Measurements from ENCODE around the gene MCC. TPM values are rescaled to one million over a fixed set of nuclear protein-coding genes. Genes with fewer than 3 reads are reported as not detected.
A peak's percentile ranks its signal among the peaks of the same experiment; 100 is the strongest.

Gene MCC
- total RNA-seq, 2 experiments from 2014 or later: 0.25 TPM; not detected in 1

- Histone ChIP-seq H3K4me3 (ENCODE audit: low read depth, low read length, poor library complexity, severe bottlenecking) (peak overlapping the region; percentile 92), H3K36me3 (ENCODE audit: insufficient read depth, low read length) (peaks cover 50% of the 10 kb centered on the region), H3K9me2 (ENCODE audit: insufficient read depth, low read length) (no peaks in the 10 kb centered on the region), H3K79me2 (ENCODE audit: insufficient read depth, low read depth, low read length) (peaks cover 70% of the 10 kb centered on the region), H4K20me1 (ENCODE audit: insufficient read depth, low read length) (peaks cover 15% of the 10 kb centered on the region), H3K9me3 (ENCODE audit: low read length) (no peaks in the 10 kb centered on the region), H3K4me1 (ENCODE audit: insufficient read depth, low read length, poor library complexity, severe bottlenecking) (peaks cover 36% of the 10 kb centered on the region), H3K27ac (ENCODE audit: low read depth, low read length, poor library complexity, severe bottlenecking) (no peak overlapping the region), H2AFZ (ENCODE audit: low read length) (no peak overlapping the region), H3K4me2 (ENCODE audit: low read length) (peak overlapping the region; percentile 92)
- ChIA-PET POLR2A (interaction anchor here (0.6 to 2.1 kb wide), 10 partner anchors 8 to 495 kb away, joined by 3 to 9 read pairs (median 5); partner anchors contain the start of genes REEP5 and SRP19), CTCF (ENCODE audit: unreplicated experiment) (no interaction called here)
- intact Hi-C loops (cut with micrococcal nuclease; ENCODE audit: unreplicated experiment): loop anchor here (5.0 kb wide), 1 partner anchor 543 kb away; no protein-coding TSS in a partner anchor
- TF ChIP-seq EZH2phosphoT487 (IDR thresholded peaks at IDR 0.05; ENCODE audit: borderline replicate concordance, low read depth, low read length): no peak
- no peak for TF ChIP-seq CTCF (conservative IDR thresholded peaks at IDR 0.05; ENCODE audit: low read length)
- no TSS peak for BruUV-seq (replicated peaks)
- DNase-seq (ENCODE audit: low spot score): no peak
Observed at GRCh38 chr5:112978836-112979235, 509.4 kb downstream of the MCC start.

GRCh38 chr5:112977440-112977861 lies 510.8 kb downstream of the MCC start:
- H3K79me2 ChIP-seq (ENCODE audit: insufficient read depth, low read depth, low read length): peaks cover 56% of the 10 kb centered on the region
- H2AFZ ChIP-seq (ENCODE audit: low read length): peak overlapping the region; percentile 40; the same call in 1 of the 2 replicates
- H4K20me1 ChIP-seq (ENCODE audit: insufficient read depth, low read length): peaks cover 15% of the 10 kb centered on the region
- CTCF ChIA-PET (ENCODE audit: unreplicated experiment): no interaction called here
- TF ChIP-seq CTCF (conservative IDR thresholded peaks at IDR 0.05; ENCODE audit: low read length) (no peak), EZH2phosphoT487 (IDR thresholded peaks at IDR 0.05; ENCODE audit: borderline replicate concordance, low read depth, low read length) (no peak)
- peak overlapping the region; percentile 92 for H3K4me2 ChIP-seq (ENCODE audit: low read length)
- POLR2A ChIA-PET: no interaction called here
- H3K27ac ChIP-seq (ENCODE audit: low read depth, low read length, poor library complexity, severe bottlenecking): peak overlapping the region; percentile 73
- H3K4me1 ChIP-seq (ENCODE audit: insufficient read depth, low read length, poor library complexity, severe bottlenecking): peaks cover 36% of the 10 kb centered on the region
- peak overlapping the region; percentile 92 for H3K4me3 ChIP-seq (ENCODE audit: low read depth, low read length, poor library complexity, severe bottlenecking)
- TSS peak; percentile 73 for BruUV-seq (replicated peaks)
- peak; percentile 22 for DNase-seq (ENCODE audit: low spot score)
- intact Hi-C loops (cut with micrococcal nuclease; ENCODE audit: unreplicated experiment): loop anchor here (2.0 to 5.0 kb wide), 2 partner anchors 117 to 545 kb away; partner anchors contain the start of gene SRP19
- no peaks in the 10 kb centered on the region for H3K9me2 ChIP-seq (ENCODE audit: insufficient read depth, low read length)
- H3K9me3 ChIP-seq (ENCODE audit: low read length): no peaks in the 10 kb centered on the region
- H3K36me3 ChIP-seq (ENCODE audit: insufficient read depth, low read length): peaks cover 36% of the 10 kb centered on the region
